NCI-H748 treated with DMSO at 0.1 percent for 48 hours (cell line): ENCODE results near the gene GCSH.
"Not testable (repeated sequence)": the region's sequence is repeated elsewhere in the genome, so short reads cannot be mapped to it uniquely, and the experiment has no call there.

Source experiments
- DNase-seq: peaks from one replicate; lab custom pipeline; 2025; lab: John Stamatoyannopoulos, UW

The GCSH gene

GRCh38 chr16:81095953-81096714 is at the start of gene GCSH:
Gene GCSH (minus strand): TSS chr16:81096395. CDS start chr16:81096278, 117 bp downstream.
- peak; percentile 85 for DNase-seq

GRCh38 chr16:81143921-81144471 is 47.8 kb upstream of the GCSH start:
- no peak for DNase-seq

GRCh38 chr16:81142864-81143263 is 46.7 kb upstream of the GCSH start:
- DNase-seq: no peak

GRCh38 chr16:81140930-81141780 is 45.0 kb upstream of the GCSH start:
- no peak for DNase-seq

- no peak for DNase-seq
These were observed 42.8 kb upstream of the GCSH start for GRCh38 chr16:81138831-81139557.

- DNase-seq: no peak
These were observed 41.6 kb upstream of the GCSH start for GRCh38 chr16:81137754-81138153.

- no peak for DNase-seq
These were observed 40.5 kb upstream of the GCSH start for GRCh38 chr16:81136390-81137335.

- DNase-seq: no peak
These were observed 33.9 kb upstream of the GCSH start for GRCh38 chr16:81130126-81130525.

GRCh38 chr16:81128726-81129524 is 32.7 kb upstream of the GCSH start:
- DNase-seq: no peak

GRCh38 chr16:81127051-81127450 is 30.9 kb upstream of the GCSH start:
- DNase-seq: no peak

GRCh38 chr16:81123092-81123852 is 27.1 kb upstream of the GCSH start:
- no peak for DNase-seq

- no peak for DNase-seq
These were observed 25.3 kb upstream of the GCSH start for GRCh38 chr16:81121474-81121990.

- no peak for DNase-seq
These were observed 21.2 kb upstream of the GCSH start for GRCh38 chr16:81117436-81117835.

GRCh38 chr16:81116285-81116684 is 20.1 kb upstream of the GCSH start:
- DNase-seq: no peak

GRCh38 chr16:81112453-81112852 is 16.3 kb upstream of the GCSH start:
- no peak for DNase-seq

GRCh38 chr16:81109274-81109673 is 13.1 kb upstream of the GCSH start:
- not testable (repeated sequence) for DNase-seq

- no peak for DNase-seq
These were observed 11.3 kb upstream of the GCSH start for GRCh38 chr16:81107511-81107910.

GRCh38 chr16:81106826-81107503 is 10.8 kb upstream of the GCSH start:
- DNase-seq: no peak

GRCh38 chr16:81105946-81106345 is 9.8 kb upstream of the GCSH start:
- DNase-seq: no peak
